Right lobe of liver (tissue), 4 donors: ENCODE results near the gene ILK.

Source experiments
- POLR2A ChIP-seq: fragments of 450-650 bp; IDR thresholded peaks from one replicate; pipeline ENCODE4 v1.6.1; 2017; ENCODE audit warnings: antibody characterized with exemption, mild to moderate bottlenecking
- TF ChIP-seq, protein P1 (sequence below), 4 donors: fragments of 200-600 bp in 3 of 4; fragments of 450-650 bp in 1 of 4; IDR thresholded peaks; one replicate each; pipeline versions ENCODE4 v1.5.1 to v1.8.0; 2016 to 2022; ENCODE audit warnings: antibody characterized with exemption in 4 of 4, mild to moderate bottlenecking in 2 of 4
- donor health status: DM: no; HTN: no; CAD: no.
- donor health status: DM: no; HTN: no; CAD: no.
- donor health status: DM: no; HTN: yes; CAD: no.

DNA sequence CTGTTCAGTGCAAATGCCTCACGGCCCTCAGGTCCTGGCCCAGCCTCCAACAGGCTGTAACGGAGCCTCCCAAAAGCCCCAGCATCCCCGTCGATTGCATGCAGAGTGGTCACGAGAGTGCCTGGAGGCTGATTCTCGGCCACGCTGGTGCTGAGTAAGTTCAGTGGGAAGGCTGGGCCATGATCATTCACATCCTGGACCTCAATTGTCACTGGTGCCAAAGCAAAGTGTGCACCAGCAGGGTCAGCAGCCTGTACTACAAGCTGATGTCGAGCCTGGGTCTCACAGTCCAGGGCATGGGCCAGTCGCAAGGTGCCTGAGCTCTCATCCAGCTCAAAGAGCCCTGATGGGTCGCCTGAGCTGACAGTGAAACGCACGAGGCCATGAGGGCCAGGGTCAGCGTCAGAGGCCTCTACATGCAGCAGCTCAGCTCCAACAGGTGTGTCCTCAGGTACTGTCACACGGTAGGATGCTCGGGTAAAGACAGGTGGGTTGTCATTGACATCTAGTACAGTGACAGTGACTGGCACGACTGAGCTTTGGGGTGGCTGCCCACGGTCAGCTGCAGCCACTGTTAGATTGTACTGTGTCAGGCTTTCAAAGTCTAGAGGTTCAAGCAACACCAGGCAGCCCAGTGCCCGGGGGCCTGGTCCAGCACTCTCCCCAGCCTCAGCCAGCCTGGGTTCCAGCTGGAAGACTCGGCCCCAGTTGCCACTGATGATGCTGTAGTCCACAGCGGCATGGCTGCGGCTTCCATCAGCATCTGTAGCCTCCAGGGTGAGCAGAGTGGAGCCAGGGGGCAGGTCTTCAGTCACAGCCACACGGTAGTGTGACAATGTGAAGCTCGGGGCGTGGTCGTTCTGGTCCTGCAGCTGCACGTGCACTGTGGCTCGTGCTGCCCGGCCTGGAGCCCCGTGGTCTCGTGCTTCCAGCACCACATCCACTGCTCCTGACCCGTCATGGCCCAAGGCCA, 20.1 kb downstream of the ILK start:
- TF ChIP-seq, protein P1, sequence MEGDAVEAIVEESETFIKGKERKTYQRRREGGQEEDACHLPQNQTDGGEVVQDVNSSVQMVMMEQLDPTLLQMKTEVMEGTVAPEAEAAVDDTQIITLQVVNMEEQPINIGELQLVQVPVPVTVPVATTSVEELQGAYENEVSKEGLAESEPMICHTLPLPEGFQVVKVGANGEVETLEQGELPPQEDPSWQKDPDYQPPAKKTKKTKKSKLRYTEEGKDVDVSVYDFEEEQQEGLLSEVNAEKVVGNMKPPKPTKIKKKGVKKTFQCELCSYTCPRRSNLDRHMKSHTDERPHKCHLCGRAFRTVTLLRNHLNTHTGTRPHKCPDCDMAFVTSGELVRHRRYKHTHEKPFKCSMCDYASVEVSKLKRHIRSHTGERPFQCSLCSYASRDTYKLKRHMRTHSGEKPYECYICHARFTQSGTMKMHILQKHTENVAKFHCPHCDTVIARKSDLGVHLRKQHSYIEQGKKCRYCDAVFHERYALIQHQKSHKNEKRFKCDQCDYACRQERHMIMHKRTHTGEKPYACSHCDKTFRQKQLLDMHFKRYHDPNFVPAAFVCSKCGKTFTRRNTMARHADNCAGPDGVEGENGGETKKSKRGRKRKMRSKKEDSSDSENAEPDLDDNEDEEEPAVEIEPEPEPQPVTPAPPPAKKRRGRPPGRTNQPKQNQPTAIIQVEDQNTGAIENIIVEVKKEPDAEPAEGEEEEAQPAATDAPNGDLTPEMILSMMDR (IDR thresholded peaks at IDR 0.05), result no peak
- no peak for TF ChIP-seq POLR2A
